Stimulated activated CD8-positive, alpha-beta memory T cell treated with anti-CD3 and anti-CD28 coated beads, Interleukin-7, amount 100 ng/mL, for 1 hour (primary cell): ENCODE measurements around the gene CCDC102A.
"Not testable (repeated sequence)": the region's sequence is repeated elsewhere in the genome, so short reads cannot be mapped to it uniquely, and the experiment has no call there.

ENCODE experiments used
- DNase-seq, 2 donors: peaks; one replicate each; pipeline ENCODE4 v3.0.0-alpha.2; 2020; ENCODE audit warnings: low read depth in 2 of 2

The CCDC102A gene

GRCh38 chr16:57536306-57537193 lies at the start of gene CCDC102A:
TSS of gene CCDC102A (minus strand) at chr16:57536571. CDS start at chr16:57529177, 7,394 bp downstream.
- DNase-seq, result no peak

GRCh38 chr16:57585051-57585687 lies 48.8 kb upstream of the CCDC102A start:
- no peak for DNase-seq

- DNase-seq, result no peak
Measured at GRCh38 chr16:57579361-57579665, 42.9 kb upstream of the CCDC102A start.

GRCh38 chr16:57578521-57579360 lies 42.4 kb upstream of the CCDC102A start:
- DNase-seq, result no peak

GRCh38 chr16:57577691-57578224 lies 41.4 kb upstream of the CCDC102A start:
- DNase-seq, result peak in 1 of 2 donors; percentile 27

GRCh38 chr16:57577214-57577613 lies 40.8 kb upstream of the CCDC102A start:
- DNase-seq, result no peak

- DNase-seq, result peak; percentile 70 to 79
Measured at GRCh38 chr16:57576429-57576870, 40.1 kb upstream of the CCDC102A start.

GRCh38 chr16:57575468-57576277 lies 39.3 kb upstream of the CCDC102A start:
- DNase-seq, result no peak

- DNase-seq, result no peak
Measured at GRCh38 chr16:57574646-57575467, 38.5 kb upstream of the CCDC102A start.

GRCh38 chr16:57574086-57574485 lies 37.7 kb upstream of the CCDC102A start:
- no peak for DNase-seq

- DNase-seq, result no peak
Measured at GRCh38 chr16:57572978-57573728, 36.8 kb upstream of the CCDC102A start.

- no peak for DNase-seq
Measured at GRCh38 chr16:57571098-57571497, 34.7 kb upstream of the CCDC102A start.

GRCh38 chr16:57570301-57571070 lies 34.1 kb upstream of the CCDC102A start:
- DNase-seq, result no peak

GRCh38 chr16:57569306-57569946 lies 33.1 kb upstream of the CCDC102A start:
- DNase-seq, result no peak

- DNase-seq, result not testable (repeated sequence)
Measured at GRCh38 chr16:57568772-57569171, 32.4 kb upstream of the CCDC102A start.

- DNase-seq, result no peak
Measured at GRCh38 chr16:57568173-57568678, 31.9 kb upstream of the CCDC102A start.

- no peak for DNase-seq
Measured at GRCh38 chr16:57567691-57568090, 31.3 kb upstream of the CCDC102A start.

GRCh38 chr16:57566436-57566835 lies 30.1 kb upstream of the CCDC102A start:
- DNase-seq, result no peak
